CD1c-positive myeloid dendritic cell (primary cell): Measurements from ENCODE around the gene IZUMO1.
A peak's percentile ranks its signal among the peaks of the same experiment; 100 is the strongest.
"Not testable (repeated sequence)": the region's sequence is repeated elsewhere in the genome, so short reads cannot be mapped to it uniquely, and the experiment has no call there.

ENCODE experiments used
- DNase-seq: peaks from one replicate; pipeline ENCODE4 v3.0.0-alpha.2; 2016; ENCODE audit errors: extremely low spot score

IZUMO1 gene

GRCh38 chr19:48746738-48747575 is at the start of gene IZUMO1:
TSS of gene IZUMO1 (minus strand) at chr19:48746909. CDS start at chr19:48745859, 1,050 bp downstream.
- DNase-seq, result peak; percentile 88

- DNase-seq, result no peak
Measured at GRCh38 chr19:48795685-48796070, 49.0 kb upstream of the IZUMO1 start.

- peak; percentile 94 for DNase-seq
Measured at GRCh38 chr19:48795055-48795684, 48.5 kb upstream of the IZUMO1 start.

GRCh38 chr19:48794291-48794690 is 47.6 kb upstream of the IZUMO1 start:
- DNase-seq, result no peak

- no peak for DNase-seq
Measured at GRCh38 chr19:48793271-48793670, 46.6 kb upstream of the IZUMO1 start.

- not testable (repeated sequence) for DNase-seq
Measured at GRCh38 chr19:48787331-48787730, 40.6 kb upstream of the IZUMO1 start.

- DNase-seq, result not testable (repeated sequence)
Measured at GRCh38 chr19:48786422-48786821, 39.7 kb upstream of the IZUMO1 start.

- no peak for DNase-seq
Measured at GRCh38 chr19:48784527-48784926, 37.8 kb upstream of the IZUMO1 start.

- DNase-seq, result peak; percentile 88
Measured at GRCh38 chr19:48780631-48781391, 34.1 kb upstream of the IZUMO1 start.

GRCh38 chr19:48779636-48780035 is 32.9 kb upstream of the IZUMO1 start:
- DNase-seq, result no peak

GRCh38 chr19:48777720-48778119 is 31.0 kb upstream of the IZUMO1 start:
- no peak for DNase-seq

- no peak for DNase-seq
Measured at GRCh38 chr19:48777139-48777538, 30.4 kb upstream of the IZUMO1 start.

- no peak for DNase-seq
Measured at GRCh38 chr19:48772503-48772953, 25.8 kb upstream of the IZUMO1 start.

- DNase-seq, result no peak
Measured at GRCh38 chr19:48770734-48771472, 24.2 kb upstream of the IZUMO1 start.

- no peak for DNase-seq
Measured at GRCh38 chr19:48770266-48770665, 23.6 kb upstream of the IZUMO1 start.

- DNase-seq, result peak; percentile 57
Measured at GRCh38 chr19:48768994-48769713, 22.4 kb upstream of the IZUMO1 start.

GRCh38 chr19:48768171-48768753 is 21.6 kb upstream of the IZUMO1 start:
- not testable (repeated sequence) for DNase-seq

- DNase-seq, result not testable (repeated sequence)
Measured at GRCh38 chr19:48765816-48766215, 19.1 kb upstream of the IZUMO1 start.

- peak; percentile 22 for DNase-seq
Measured at GRCh38 chr19:48760504-48761205, 13.9 kb upstream of the IZUMO1 start.

GRCh38 chr19:48757741-48758144 is 11.0 kb upstream of the IZUMO1 start:
- DNase-seq, result no peak
